ENCODE data around the gene ZNF28.
"Not testable (repeated sequence)": the region's sequence is repeated elsewhere in the genome, so short reads cannot be mapped to it uniquely, and the experiment has no call there.

Gene ZNF28

DNA sequence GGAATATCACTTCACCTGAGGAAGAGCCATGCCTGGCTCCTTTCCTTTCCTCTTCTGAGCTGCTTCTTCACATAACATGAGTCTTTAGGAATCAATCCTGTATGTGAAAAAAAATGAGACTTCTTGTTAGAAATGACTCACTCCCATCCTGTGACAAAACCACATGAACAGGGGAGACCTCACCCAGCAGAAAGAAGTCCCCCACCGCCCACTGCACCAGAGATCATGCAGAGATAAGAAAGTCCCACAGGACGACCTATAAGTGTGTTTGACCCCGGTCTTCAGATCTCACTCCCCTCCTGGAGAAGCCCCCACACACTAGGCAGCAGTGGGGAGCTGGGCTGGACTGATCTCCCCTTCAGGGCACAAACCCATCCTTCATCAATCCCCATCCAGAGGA, 42.6 kb downstream of the ZNF28 start:
- DNase-seq (ENCODE audit: low read depth, low spot score) = peak; percentile 3

- DNase-seq (ENCODE audit: low read depth, low spot score) = not testable (repeated sequence)
Observed at GRCh38 chr19:52756447-52756846, 65.0 kb downstream of the ZNF28 start.

GRCh38 chr19:52749780-52750179, 71.7 kb downstream of the ZNF28 start:
- no peak for DNase-seq (ENCODE audit: low read depth, low spot score)

GRCh38 chr19:52748336-52748950, 73.0 kb downstream of the ZNF28 start:
- peak; percentile 30 for DNase-seq (ENCODE audit: low read depth, low spot score)

Data from astrocyte of the hippocampus (primary cell).